ENCODE results near the gene ZBTB7B. TPM values are rescaled to one million over a fixed set of nuclear protein-coding genes. Genes with fewer than 3 reads are reported as not detected.

The ZBTB7B gene
- total and polyA plus RNA-seq, 9 of the 15 experiments (the other 6 are each of a cell fraction or from before 2014, with no cell fraction given), result 0.04 to 46.5 (median 15.2) TPM

- TF ChIP-seq HDAC3 (IDR thresholded peaks at IDR 0.05; ENCODE audit: borderline replicate concordance, partially characterized antibody), result no peak
- no peak for TF ChIP-seq LARP7 (IDR thresholded peaks at IDR 0.05)
- TF ChIP-seq ZNF197 (CRISPR knock-in tag; IDR thresholded peaks at IDR 0.05; ENCODE audit: low read depth), result peak; percentile 60; the same call in 1 of the 2 replicates
- TF ChIP-seq ZNF764 (CRISPR knock-in tag; IDR thresholded peaks at IDR 0.05; ENCODE audit: low read depth), result no peak
- no peak for TF ChIP-seq RBBP5 (IDR thresholded peaks at IDR 0.05; ENCODE audit: borderline replicate concordance, insufficient read depth, low read length, poor library complexity, severe bottlenecking)
- peak; percentile 14 for TF ChIP-seq PHF20 (IDR thresholded peaks at IDR 0.05; ENCODE audit: partially characterized antibody)
- TF ChIP-seq YY1 (IDR thresholded peaks at IDR 0.05; ENCODE audit: borderline replicate concordance in 1 of 3, control insufficient read depth in 1 of 3, extremely low read depth in 1 of 3, insufficient read depth in 3 of 3, insufficient read length in 1 of 3, insufficient replicate concordance in 2 of 3, low read depth in 1 of 3, low read length in 2 of 3), result peak in 2 of 3 experiments; percentile 74 to 81
- TF ChIP-seq ESRRA (IDR thresholded peaks at IDR 0.05; ENCODE audit: borderline replicate concordance, low read depth), result peak; percentile 64; the same call in 1 of the 2 replicates
- TF ChIP-seq ETS2 (tag; IDR thresholded peaks at IDR 0.05; ENCODE audit: borderline replicate concordance, poor library complexity, severe bottlenecking), result no peak
- TF ChIP-seq E2F8 (IDR thresholded peaks at IDR 0.05; ENCODE audit: low read depth, partially characterized antibody), result peak; percentile 73
- TF ChIP-seq BRD9 (IDR thresholded peaks at IDR 0.05; ENCODE audit: low read depth, partially characterized antibody), result no peak
- no peak for TF ChIP-seq CSDE1 (IDR thresholded peaks at IDR 0.05)
- TF ChIP-seq ADNP (tag; IDR thresholded peaks at IDR 0.05), result no peak
- no peak for TF ChIP-seq NFRKB (IDR thresholded peaks at IDR 0.05; ENCODE audit: low read depth)
Measured at GRCh38 chr1:155017041-155017945, 14.7 kb downstream of the ZBTB7B start (continued).

Measured in K562 (cell line).